SU-DHL-6 (cell line): ENCODE results near the gene ZNF799.
"Not testable (repeated sequence)": the region's sequence is repeated elsewhere in the genome, so short reads cannot be mapped to it uniquely, and the experiment has no call there.

Experiments used
- EZH2phosphoT487 ChIP-seq: fragments of 200-600 bp; sonication (generic), shearing (Covaris generic); conservative IDR thresholded peaks from 2 replicates; pipeline ENCODE4 v1.6.1; 2018; ENCODE audit warnings: mild to moderate bottlenecking, antibody characterized with exemption, low read length, moderate library complexity, mixed read lengths
- TF ChIP-seq, protein P1 (sequence below): fragments of 200-600 bp; sonication (generic); IDR thresholded peaks from one replicate; pipeline ENCODE4 v1.5.1; 2017; ENCODE audit warnings: antibody characterized with exemption, mild to moderate bottlenecking, low read length, moderate library complexity; ENCODE audit not compliant: insufficient read depth, poor library complexity, severe bottlenecking

DNA sequence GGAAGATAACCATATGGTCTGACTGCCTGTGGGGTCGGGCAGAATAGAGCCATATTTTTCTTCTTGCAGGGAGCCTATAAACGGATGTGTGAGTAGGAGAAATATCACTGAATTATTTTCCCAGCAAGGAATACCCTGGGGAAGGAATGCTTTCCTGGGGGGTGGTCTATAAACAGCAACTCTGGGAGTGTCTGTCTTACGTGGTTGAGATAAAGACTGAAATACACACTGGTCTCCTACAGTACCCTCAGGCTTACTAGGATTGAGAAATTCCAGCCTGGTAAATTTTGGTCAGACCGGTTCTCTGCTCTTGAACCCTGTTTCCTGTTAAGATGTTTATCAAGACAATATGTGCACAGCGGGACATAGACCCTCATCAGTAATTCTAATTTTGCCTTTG, 16.2 kb upstream of the ZNF799 start:
- TF ChIP-seq, protein P1, sequence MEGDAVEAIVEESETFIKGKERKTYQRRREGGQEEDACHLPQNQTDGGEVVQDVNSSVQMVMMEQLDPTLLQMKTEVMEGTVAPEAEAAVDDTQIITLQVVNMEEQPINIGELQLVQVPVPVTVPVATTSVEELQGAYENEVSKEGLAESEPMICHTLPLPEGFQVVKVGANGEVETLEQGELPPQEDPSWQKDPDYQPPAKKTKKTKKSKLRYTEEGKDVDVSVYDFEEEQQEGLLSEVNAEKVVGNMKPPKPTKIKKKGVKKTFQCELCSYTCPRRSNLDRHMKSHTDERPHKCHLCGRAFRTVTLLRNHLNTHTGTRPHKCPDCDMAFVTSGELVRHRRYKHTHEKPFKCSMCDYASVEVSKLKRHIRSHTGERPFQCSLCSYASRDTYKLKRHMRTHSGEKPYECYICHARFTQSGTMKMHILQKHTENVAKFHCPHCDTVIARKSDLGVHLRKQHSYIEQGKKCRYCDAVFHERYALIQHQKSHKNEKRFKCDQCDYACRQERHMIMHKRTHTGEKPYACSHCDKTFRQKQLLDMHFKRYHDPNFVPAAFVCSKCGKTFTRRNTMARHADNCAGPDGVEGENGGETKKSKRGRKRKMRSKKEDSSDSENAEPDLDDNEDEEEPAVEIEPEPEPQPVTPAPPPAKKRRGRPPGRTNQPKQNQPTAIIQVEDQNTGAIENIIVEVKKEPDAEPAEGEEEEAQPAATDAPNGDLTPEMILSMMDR = not testable (repeated sequence)
- not testable (repeated sequence) for TF ChIP-seq EZH2phosphoT487
